Measurements from ENCODE around the gene HOXB9. TPM values are rescaled to one million over a fixed set of nuclear protein-coding genes. Genes with fewer than 3 reads are reported as not detected.
A peak's percentile ranks its signal among the peaks of the same experiment; 100 is the strongest.

The HOXB9 gene
- total RNA-seq, 1 experiment from 2014 or later = 4.1 TPM

GRCh38 chr17:48639982-48640857 lies 14.1 kb upstream of the HOXB9 start:
- DNase-seq (ENCODE audit: low read depth) = peak; percentile 42

GRCh38 chr17:48639136-48639535 lies 13.0 kb upstream of the HOXB9 start:
- peak; percentile 20 for DNase-seq (ENCODE audit: low read depth)

- DNase-seq (ENCODE audit: low read depth) = peak; percentile 88
Observed at GRCh38 chr17:48637323-48638260, 11.4 kb upstream of the HOXB9 start.

GRCh38 chr17:48636177-48637018 lies 10.2 kb upstream of the HOXB9 start:
- peak; percentile 79 for DNase-seq (ENCODE audit: low read depth)

DNA sequence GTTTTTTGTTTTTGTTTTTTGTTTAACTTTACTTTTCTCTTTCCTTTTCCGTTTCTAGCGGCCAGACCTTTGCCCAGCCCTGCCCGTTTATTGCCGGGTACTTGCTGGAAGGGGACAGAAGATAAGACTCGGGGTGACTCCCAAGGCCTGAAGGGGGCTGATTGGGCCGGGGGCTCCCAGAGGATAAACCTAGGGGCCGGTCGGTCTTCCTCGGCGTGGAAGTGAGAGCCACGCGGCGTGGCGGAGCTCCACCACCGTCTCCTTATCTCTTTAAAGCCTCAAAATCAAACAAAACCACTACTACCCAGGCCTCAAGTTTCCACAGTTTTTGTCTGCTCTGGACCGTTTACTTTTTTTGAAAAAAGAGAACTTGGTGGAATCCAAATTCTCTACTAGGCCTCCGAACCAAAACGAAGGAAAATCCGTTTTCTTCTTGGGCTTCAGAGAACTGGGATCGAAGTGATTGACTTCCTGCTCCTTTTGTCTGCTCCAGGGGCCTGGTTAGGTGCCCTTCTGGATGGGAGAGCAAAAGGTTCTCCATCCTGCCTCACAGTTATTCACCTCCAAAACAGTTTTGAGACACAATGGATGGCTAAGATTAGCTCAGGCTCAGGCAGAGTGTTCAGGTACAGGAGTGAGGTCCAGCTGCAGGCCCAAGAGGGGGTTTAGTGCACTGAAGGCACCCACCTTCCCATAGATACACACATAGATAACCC lies 8.5 kb upstream of the HOXB9 start:
- DNase-seq (ENCODE audit: low read depth) = no peak

DNA sequence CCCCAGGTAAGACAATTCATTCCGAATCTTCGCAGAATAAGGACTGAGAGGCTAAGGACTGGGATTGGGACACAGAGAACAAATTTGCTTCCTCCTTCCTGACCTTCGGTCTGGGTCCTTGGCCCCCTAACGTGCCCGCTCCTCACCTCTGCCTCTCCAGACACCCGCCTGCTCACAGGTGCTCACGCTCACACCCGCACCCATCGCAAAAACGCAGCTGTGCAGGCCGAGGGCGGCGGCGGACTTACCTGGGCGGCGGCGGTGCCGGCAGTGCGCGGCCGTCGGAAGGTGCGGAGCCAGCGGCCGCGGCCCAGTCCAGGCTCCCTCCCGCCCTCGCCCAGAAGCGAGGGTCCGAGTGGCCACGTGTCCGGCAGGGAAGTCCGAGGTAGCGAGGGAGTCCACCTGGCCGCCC lies 7.1 kb upstream of the HOXB9 start:
- no peak for DNase-seq (ENCODE audit: low read depth)

DNA sequence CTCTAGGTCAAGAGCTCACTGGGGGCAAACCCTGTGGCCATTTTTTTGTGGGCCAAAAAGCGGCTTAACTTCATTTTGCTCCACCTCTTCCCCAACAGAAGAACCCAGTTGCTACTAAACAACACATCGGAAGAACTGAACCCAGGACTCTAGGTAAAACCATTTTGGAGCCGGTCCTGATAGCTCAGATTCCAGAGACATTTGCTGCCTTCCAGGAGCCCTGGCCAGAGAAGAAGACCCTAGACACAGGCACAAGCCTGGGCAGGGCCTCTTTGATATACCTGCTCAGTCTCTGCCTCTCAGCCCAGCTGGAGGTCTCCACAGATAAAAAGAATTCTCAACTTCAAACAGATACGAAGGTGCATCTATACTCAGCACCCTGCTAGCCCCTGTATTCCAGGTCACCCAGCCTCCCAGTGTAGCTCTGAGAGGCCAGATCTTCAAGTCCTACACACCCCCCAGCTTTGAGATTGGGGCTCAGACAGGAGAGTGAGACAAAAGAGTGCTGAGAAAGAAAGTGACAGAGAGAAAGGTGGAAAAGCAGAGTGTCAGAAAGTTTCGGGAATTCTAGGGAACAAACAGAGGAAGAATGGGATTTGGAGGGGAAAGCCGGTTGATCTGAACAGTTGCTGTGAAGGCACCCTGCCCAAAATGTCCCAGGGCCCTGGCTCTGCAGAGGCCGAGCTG lies 6.6 kb upstream of the HOXB9 start:
- no peak for DNase-seq (ENCODE audit: low read depth)

DNA sequence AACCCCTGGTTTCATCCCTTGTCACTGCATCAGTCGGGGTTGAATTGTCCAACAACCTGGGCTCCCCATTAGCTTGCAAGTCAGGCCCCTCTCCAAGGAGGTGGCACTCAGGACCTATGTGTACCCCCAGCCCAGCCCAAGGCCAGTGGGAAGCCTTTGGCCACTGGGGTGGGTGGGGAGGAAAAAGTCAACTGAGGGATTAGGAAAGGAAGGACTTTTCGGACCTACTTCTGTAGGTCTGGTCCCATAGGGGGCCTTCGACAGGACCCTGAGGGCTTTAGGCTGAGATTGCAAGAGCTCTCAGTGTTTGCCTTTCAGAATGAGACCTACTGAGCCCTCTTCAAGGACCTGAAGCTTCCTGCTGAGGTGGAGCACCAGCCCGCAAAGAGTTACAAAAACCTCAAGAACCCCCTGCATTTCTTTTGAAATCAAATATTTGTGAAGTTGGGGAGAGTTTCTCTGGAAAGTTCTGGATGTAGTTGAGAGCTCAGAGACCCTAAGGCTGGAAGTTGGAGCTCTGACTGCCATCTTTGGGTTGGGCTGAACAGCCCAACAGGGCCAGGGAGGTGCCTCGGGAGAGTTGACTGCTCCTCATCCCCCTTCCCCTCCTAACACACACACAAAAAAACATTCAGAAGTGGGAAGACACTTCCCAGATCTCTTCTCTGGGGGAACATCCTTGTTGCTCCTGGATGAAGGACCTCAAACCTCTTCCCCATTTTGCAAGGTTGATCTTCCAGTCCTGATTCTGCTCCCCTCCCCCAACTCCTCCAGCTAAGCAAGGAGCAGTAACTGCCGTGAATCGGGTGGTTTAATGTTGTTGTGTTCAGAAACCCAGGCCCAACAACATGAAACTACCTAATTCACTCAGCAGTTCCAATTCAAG lies 5.8 kb upstream of the HOXB9 start:
- no peak for DNase-seq (ENCODE audit: low read depth)

- DNase-seq (ENCODE audit: low read depth) = no peak
Observed at GRCh38 chr17:48630925-48631692, 5.0 kb upstream of the HOXB9 start.

DNA sequence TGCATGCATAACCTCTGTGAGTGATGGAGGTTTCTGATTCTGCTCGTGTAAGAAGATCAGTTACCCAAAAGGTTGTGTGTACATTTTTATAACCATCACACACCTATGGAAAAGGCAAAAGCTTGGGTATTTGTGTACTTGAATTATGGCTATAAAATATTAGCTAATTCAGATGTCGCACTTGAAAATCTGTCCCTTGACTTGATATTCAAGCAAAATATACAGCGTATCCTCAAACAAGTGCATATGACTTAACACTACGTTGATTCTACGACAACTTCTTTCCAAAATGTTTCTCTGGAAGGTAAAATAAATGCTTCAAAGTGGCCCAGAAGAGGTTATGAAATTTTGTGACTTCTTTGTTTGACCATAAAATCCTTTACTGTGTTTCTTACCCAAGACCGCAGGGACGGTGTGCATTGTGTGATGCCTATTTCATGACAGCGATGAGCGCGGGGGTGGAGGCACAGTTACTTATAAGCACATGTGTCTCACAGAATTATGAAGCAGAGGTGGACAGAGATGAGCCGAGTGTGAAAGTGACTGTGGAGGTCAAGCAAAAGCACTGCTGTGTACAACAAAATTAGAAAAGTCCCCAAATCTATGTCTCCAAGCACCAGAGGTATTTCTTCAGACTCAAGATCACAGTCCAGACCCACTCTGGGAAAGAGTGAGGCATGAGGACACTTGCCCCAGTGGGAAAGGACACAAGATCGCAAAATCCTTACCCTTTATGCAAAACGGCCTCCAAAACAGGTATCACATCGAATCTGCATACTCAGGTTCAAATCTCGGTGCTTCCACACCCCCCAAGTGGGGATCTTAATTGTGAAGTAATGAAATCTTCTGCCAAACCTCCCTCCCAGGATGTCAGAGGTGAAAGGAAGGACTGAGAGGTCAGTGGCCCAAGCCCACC lies 4.1 kb upstream of the HOXB9 start:
- no peak for DNase-seq (ENCODE audit: low read depth)

GRCh38 chr17:48629411-48629759 lies 3.2 kb upstream of the HOXB9 start:
- no peak for DNase-seq (ENCODE audit: low read depth)

DNA sequence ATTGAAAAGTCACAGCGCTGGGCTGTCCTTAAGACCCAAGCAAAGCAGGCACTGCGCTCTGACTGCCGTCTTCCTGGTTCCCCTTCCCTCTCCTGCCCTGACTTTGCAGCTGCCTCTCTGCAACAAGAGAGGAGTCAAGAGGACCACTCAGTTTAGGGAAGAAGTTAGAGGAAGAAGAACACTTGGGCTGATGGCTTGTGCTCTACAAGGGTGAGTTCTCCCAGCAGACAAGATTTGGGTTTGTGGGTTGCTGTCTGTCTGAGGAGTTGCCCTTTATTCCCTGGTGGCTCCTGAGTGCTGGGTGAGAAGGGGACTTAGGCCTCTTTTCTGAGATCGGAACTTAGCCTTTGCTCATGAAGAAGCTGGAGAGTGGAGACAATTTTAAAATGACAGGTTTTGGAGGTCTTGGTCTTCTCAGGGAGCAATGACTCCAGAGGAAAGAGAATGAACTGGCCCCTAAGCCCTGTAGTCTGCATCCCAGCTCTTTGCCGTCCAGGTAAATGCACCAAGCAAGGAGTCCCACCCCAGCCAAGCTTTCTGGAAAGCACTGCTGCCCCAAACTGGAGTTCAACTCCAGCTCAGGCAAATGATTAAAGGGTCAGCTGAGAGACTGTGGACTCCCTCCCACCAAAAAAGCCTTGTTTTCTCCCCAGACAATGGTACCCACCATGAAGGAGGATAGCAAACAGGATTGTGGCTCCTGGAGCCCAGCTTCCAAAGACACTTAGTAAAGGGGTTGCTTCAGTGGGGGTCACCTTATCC lies 2.7 kb upstream of the HOXB9 start:
- no peak for DNase-seq (ENCODE audit: low read depth)

DNA sequence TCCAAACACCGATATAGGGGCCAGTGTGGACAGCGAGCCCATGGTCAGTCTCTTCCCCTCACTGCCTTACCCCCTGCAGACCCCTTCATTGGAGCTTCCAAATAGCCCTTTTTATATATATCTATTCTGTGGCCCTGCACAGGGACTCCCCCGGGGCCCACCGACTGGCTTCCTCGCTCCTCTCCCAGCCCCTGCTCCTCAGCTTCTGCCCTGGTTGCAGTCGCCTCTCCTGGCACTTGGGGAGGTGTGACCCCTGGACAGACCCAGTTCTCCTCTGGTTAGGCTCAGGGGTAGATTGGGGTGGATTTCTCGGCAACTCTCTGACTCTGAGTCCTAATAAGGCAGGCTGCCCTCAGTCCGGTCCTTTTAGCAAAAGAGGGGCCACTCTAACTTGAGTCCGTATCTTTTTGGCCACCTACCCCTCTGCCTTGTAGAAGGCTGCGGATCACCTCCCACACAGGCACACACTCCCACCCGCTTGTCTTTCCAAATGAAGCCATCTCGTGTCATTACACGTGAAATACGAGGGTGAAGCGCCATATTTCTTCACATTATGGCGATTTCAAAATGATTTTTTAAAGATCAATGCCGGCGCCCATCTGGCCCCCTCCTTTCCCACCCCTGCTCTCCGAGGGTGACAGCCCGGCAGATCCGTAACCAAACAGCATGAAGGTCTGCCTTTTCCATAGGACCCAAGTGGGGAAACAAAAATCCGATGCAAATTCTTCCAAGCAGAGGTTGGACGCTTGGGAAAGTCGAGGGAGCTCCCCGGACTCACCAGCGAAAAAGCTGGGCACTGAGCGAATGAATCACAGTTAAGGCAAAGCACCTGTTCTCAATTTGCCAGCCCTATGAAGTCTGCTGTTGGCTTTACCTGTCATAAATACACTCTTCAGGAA lies 1.7 kb upstream of the HOXB9 start:
- no peak for DNase-seq (ENCODE audit: low read depth)

DNA sequence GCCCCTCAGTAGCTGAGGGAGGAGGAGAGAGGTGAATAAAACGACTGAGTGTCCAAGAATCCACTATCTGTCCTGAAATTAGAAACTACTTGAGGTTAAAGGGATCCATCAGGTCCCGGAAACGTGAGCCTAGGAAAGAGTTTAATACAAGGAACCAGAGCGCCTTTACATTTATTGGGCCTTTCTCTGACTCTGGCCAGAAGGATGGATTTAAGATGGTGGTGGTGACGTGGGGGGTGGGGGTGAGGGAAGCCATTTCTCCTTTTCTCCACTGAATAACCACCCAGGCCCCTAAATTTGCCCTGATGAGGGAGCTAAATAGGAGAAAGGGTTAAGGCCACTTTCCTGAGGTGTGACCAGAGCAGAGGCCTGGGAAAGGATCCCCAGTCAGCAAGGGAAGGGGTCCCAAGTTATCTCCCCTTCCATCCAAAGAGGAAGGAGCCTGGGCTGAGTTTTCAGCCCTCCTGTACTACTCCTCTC lies 1.0 kb upstream of the HOXB9 start:
- DNase-seq (ENCODE audit: low read depth) = no peak

DNA sequence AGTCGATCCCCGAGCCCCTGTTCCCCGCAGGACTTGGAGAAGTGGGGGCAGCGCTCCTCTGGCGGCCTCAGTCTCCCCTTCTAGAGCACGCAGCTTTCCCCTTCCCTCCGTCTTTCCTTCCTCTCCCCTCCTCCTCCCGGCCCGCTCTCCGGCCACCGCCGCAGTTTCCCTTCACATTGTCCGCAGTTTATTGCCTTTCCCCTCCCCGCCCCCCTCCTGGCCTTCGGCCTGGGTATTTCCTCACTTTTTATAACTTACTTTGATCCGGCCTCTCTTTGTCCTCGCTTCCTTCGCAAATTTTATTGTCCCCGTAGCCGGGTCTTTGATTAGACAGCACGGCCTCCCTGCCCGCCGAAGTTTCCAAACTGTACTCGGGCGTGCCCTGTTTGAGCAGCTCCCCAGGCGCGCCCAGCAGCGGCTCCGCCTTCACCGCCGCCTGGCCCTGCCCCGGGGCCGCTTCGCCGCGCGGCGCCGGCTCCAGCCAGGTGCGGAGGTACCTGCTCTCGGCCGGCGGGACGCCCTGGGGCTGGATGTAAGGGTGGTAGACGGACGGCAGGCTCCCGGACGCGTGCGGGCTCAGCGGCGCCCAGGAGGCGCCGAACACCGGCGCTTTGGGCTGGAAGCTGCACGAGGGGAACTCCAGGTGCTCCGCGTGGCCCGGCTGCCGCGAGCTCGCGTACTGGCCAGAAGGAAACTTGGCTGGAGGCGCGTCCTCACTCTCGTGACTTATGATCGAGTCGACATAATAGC lies 488 bp downstream of the HOXB9 start:
- peak; percentile 32 for DNase-seq (ENCODE audit: low read depth)
